ENCODE data around the gene TRAPPC13.
"Not testable (repeated sequence)": the region's sequence is repeated elsewhere in the genome, so short reads cannot be mapped to it uniquely, and the experiment has no call there.

The TRAPPC13 gene, protein sequence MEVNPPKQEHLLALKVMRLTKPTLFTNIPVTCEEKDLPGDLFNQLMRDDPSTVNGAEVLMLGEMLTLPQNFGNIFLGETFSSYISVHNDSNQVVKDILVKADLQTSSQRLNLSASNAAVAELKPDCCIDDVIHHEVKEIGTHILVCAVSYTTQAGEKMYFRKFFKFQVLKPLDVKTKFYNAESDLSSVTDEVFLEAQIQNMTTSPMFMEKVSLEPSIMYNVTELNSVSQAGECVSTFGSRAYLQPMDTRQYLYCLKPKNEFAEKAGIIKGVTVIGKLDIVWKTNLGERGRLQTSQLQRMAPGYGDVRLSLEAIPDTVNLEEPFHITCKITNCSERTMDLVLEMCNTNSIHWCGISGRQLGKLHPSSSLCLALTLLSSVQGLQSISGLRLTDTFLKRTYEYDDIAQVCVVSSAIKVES

DNA sequence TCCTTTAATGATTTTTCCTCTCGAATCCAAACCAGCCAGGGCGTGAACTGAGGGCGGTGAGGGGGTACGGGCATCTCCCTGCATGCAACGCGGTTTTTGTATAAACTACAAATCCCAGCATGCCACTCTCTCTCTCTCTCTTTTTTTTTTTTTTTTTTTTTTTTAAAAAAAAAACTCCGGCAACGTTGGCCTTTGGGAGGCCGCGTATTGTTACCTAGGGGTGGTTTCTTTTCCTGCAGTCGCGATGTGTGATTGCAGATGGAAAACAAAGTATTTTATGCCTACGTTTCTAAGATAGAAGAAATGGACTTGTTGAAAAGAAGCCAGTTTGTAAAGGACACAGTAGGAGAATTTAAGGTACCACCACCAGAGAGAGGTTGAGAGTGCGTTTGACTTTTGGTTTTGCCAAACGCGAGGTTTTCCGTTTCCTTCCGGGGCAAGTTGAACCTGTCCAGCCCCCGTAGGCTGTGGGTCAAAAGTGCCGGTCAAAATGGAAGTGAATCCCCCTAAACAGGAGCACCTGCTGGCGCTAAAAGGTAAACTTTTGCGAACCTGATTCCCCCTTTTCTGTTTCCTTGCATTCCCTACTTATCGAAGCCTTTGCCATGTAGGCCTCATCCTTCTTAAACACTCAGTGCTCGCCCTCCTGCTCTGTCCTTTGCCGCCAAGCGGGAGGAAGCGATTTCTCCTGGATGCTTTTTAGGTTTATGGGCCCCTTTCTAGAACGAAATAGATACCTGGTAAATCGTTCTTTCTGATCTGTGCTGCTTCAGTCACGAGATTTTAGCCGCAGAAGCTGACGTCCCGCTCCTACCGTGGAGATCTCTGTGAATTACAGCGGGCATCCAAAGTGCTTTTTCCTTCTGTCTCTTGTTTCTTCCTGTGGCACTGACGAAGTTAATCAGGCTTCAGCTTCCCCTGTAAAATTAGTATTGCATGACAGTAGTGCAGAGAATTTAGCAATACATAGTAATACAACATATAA, at the start of gene TRAPPC13, which contains the start of gene SHLD3:
TRAPPC13 (plus strand) TSS at position 457 of the 985 bp plus-strand sequence; CDS start at position 491, 34 bp downstream.
SHLD3 (plus strand) TSS at position 457 of the 985 bp plus-strand sequence. CDS start 4,561 bp downstream, outside the sequence.
- peak; percentile 76 for FAIRE-seq

DNA sequence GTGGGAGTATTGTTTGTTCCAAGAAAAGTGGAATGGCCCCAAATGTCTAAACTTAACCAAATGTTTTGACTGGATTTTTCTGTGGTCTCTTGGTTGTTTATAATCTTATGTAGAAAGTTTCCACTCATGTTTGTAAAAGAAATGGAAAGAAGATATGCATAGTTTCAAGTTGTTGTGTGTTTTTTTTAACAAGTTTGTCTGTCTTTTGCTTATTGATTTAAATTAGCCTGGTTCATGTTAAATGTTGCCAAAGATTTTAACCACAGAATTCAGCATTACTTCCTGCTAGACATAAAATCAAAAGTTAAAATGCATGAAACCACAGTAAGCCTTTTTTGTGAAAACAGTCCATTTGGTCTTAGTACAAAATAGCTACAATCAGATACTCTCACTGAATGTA, 47.7 kb upstream of the TRAPPC13 start:
- FAIRE-seq, result no peak

DNA sequence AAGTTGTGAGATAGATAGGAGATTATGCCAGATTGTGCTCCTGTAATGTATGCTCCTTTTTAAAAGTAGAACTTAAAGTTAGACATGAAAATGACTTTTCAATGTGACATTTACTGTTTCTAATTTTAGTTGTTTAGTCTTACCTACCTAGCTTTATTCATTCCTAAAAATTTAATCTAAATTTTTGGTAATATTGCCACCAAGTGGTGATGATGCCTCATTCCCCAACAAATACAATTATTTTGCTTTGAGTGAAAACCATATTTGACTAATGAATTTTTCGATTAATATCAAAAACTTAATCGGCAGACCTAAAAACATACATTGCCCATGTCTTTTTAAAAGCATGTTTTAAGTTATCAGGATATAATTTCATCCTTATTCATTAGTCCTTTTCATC, 36.1 kb upstream of the TRAPPC13 start:
- FAIRE-seq, result peak; percentile 92

DNA sequence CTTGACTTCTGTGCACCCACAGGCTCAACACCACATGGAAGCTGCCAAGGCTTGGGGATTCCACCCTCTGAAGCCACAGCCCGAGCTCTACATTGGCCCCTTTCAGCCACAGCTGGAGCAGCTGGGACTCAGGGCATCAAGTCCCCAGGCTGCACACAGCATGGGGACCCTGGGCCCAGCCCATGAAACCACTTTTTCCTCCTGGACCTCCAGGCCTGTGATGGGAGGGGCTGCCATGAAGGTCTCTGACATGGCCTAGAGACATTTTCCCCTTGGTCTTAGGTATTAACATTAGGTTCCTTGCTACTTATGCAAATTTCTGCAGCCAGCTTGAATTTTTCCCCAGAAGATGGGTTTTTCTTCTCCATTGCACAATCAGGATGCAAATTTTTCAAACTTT, 23.1 kb upstream of the TRAPPC13 start:
- FAIRE-seq, result not testable (repeated sequence)

DNA sequence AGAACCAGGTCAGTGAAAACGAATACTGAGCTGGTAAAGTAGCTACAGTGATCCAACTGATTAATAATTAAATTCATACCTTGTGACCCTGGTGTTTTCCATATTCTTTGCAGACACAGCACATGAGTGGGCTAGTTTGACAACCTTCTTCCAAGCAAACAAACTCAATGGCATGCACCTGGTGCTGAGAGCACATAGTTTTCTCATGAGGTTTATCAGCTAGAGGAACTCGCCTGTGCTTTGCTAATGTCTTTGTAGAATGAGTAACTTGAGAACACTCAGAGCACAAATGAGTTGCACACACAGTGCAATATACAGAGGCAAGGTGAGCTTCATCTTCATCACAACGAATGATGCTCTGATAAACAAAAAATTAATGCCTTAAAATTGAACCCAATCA, 13.3 kb upstream of the TRAPPC13 start:
- peak; percentile 71 for FAIRE-seq

DNA sequence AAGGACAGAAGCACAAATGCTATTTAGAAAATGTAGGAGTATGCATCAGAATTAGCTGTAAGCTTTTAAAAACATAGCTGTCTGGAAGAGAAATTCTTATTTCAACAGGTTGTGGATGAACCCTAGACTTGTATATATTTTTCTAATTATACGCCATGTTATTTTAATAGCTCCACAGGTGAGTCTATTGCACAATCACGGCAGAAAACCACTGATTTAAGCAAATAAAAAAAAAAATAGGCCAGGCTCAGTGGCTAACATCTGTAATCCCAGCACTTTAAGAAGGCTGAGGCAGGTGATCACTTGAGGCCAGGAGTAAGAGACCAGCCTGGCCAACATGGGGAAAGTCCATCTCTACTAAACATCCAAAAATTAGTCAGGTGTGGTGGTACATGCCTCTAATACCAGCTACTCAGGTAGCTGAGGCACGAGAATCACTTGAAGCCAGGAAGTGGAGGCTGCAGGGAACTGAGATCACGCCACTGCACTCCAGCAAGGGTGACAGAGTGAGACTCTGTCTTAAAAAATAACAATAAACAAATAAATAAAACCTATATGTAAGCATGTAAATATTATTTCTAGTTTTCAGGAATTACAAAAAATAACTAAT, 12.4 kb upstream of the TRAPPC13 start:
- FAIRE-seq, result no peak

DNA sequence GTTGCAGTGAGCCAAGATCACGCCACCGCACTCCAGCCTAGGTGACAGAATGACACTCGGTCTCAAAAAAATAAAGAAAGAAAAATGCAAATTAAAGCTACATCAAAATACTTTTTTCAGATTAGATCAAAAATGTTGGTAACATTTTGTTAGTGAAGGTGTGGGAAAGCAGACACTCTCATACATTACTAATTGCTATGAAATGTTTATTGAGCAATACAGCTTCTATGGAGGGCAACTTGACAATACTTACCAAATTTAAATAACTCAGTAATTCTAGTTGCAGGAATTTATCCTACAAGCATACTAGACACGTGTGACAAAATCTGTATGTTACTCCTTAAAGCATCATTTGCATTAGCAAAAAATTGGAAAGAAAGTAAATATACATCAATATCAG, 4.8 kb upstream of the TRAPPC13 start:
- no peak for FAIRE-seq

DNA sequence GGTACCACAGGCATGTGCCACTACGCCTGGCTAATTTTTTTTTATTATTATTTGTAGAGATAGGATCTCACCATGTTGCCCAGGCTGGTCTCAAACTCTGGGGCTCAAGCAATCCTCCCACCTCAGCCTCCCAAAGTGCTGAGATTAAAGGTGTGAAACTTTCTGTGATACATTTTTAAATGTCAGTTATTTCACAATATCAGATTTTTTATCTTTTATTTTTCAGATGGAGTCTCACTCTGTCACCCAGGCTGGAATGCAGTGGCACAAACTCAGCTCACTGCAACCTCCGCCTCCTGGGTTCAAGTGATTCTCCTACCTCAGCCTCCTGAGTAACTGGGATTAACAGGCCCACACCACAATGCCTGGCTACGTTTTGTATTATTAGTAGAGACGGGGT, 2.9 kb upstream of the TRAPPC13 start:
- not testable (repeated sequence) for FAIRE-seq

DNA sequence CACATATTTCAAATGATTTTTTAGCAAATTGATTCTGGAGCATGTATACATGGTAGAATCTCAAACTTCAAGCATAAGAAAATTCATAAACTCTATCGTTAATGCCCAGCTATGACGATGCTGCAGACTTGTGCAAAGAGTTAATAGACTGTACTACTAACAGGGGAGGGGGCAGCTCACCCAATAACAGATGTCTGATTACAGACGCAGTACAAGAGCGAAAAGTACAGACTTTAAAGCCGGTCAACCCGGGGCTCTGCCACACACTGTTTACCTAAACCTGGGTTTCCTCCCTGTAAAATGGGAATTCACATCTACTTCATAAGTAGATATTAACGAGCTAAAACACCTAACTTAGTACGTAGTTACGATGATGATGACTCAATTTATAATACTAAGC, 1.3 kb upstream of the TRAPPC13 start:
- no peak for FAIRE-seq

DNA sequence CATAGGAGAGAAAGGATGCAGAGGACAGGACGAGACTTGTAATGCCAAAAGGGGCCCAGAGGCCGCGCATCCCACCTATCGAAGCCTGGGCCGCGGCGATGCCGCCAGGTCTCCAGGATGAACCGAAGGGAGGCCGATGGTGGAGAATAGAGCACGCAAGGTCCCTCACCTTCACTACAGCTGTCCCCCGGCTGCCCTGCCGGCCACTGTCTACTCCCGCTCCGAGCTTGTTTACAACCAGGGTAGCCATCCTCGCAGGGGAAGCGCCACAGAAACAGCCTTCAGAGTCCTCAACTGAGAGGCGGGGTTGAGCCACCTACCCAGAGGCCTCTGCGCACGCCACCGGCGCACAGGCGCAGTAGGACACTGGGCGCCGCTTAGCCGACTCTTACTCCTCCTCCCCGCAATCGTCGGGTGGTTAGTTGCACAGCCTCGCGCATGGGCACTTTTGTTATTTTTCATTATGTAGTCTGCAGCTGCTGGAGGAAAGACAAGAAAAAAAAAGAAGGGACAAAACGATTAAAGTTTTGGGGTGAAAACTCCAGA, 729 bp upstream of the TRAPPC13 start, which contains the start of gene TRIM23:
TRIM23 (minus strand) TSS at position 309 of the 546 bp plus-strand sequence; CDS start at position 250, 59 bp downstream.
- FAIRE-seq, result no peak

DNA sequence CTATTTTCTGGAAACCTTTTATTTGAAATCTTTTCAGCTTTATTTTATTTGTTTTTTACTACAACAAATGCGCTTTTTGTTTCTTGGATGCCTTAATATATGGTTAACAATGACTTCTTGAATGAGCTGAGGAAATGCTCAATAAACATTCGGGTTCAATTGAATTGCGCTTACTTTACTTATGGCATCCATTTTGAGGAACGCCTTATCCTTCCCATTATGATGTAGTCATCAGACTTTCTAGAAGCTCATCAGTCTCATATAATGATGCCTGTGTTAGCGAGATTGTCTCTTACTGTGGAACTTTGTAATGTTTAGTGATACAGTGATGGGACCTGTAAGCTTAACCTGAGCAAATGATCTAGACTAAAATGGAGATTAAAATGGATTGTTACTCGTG, 916 bp downstream of the TRAPPC13 start:
- no peak for FAIRE-seq

DNA sequence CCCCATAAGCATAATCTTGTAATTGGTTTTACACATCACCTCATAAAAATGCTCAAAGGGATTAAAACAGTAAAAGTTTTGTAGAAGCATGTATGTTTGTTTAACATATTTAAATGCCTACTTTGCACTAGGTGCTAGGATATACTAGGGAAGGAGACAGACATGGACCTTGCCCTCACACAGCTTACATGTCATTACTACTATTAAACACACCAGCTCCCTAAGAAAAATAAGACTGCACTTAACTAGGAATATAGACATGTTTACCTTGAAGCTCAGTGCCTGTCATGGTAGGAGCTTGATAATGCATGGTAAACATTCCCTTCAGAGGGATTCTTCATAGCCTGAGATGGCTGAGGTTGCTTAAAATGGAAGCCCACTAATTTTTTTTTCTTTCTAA, 6.2 kb downstream of the TRAPPC13 start:
- no peak for FAIRE-seq

DNA sequence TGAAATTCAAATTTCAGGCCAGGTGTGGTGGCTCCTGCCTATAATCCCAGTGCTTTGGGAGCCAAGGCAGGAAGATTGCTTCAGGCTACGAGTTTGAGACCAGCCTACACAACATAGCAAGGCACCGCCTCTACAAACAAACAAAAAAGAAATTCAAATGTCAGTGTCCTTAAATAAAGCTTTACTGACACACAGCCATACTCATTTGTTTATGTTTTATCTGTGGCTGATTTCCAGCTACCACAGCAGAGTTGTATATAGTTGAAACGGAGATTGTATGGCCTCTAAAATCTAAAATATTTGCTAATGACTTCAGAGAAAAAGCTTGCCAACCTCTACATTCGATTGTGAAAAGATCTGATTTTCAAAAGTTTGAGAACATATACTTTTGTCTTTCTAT, 15.4 kb downstream of the TRAPPC13 start:
- FAIRE-seq, result no peak

DNA sequence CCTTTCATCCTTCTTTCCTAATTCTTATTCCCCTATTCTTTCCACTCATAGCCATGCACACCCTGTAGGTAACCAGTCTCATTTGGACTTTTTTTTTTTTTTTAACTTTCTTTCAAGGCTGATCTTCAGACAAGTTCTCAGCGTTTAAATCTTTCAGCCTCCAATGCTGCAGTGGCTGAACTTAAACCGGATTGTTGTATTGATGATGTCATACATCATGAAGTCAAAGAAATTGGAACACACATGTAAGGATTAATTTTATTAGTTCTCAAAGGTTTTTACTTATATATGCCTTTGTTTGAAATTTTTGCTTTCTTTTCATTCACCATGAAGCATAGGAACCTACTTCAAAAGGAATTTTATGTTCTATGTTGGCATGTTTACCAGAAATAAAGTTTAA, 22.1 kb downstream of the TRAPPC13 start:
- no peak for FAIRE-seq

DNA sequence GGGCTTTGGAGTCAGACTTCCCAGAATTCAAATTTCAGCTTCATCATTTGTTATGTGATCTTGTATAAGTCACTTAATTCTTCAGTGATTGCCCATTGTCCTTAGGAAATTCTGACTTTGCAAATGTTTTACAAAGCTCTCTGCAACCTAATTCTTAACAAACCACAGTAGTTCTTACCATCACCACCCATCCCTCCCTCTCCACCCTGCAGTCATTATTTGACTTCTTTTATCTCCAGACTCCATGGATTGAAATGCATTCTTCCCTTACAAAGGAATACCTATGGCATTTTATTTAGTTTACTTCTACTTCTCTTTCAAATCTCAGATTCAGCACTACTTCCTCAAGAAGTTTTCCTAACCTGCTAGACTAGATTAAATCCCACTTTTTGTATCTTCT, 23.1 kb downstream of the TRAPPC13 start:
- FAIRE-seq, result no peak

DNA sequence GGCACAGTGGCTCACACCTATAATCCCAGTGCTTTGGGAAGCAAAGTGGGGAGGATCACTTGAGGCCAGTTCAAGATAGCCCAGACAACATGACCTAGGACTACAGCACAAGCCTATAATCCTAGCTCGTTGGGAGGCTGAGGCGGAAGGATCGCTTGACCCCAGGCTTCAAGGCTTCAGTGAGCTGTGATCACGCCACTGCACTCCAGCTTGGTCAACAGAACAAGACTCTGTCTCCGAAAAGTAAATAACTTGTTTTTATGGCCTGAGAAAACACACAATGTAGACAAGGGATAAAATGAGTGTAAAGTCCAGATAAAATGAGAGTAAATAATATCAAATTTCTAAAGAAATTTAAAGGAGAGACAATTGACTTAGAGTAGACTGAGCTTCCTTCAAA, 26.3 kb downstream of the TRAPPC13 start:
- no peak for FAIRE-seq

DNA sequence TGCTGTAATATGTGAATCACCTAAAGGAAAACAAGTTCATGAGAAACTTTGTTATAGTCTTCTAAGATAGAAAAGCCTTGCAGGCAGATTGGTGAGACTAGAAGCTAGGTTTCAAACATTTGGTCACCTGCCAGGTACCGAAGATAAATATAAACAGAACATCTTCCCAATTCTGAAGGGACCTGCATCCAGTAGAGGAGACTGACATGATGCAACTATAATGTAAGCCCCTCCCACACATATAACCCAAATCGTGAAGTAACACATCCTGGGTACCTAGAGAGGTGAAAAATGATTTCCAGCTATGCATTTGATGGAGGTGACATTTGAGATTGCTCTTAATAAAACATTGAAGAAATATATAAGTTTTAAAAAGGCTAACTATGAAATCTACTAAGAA, 29.9 kb downstream of the TRAPPC13 start:
- no peak for FAIRE-seq

DNA sequence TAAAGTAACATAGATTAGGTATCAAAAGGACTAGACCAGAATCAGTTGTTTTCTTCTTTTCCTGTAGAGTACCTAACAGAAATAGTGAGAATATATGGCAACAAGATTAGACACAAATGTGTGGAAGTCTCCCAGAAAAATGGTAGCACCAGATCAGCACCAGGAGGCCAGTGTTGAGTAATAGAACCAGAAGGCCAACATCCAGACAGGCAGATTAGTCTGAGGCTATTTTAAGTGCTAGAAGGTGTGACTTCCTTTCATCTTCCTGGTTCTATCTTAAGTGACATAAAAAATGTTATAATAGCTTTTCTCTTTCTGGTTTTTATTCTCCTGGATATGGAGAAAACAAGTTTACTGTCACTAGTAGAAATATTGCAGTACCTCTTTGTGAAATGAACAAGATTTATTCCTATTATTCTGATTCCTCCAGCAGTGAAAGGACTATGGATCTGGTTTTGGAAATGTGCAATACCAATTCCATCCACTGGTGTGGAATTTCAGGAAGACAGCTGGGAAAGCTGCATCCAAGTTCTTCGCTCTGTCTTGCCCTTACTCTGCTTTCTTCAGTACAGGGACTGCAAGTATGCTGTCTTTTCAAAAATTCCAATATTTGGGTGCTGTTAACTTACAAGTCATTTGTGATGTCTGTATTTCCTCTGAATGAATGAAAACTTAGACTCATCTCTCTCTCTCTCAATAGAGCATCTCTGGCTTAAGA, 39.1 kb downstream of the TRAPPC13 start:
- FAIRE-seq, result no peak

DNA sequence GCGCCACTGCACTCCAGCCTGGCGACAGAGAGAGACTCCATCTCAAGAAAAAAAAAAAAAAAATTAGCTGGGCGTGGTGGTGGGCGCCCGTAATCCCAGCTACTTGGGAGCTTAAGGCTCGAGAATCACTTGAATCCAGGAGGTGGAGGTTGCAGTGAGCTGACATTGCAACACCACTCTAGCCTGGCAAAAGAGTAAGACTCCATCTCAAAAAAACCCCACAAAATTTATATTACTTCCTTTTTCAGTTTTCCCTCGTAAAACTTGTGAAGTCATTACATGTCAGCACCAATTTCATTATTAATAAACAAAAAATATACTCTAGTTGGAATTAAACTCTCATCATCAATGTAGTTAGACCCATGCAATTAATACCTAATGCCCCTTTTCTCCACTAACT, 43.9 kb downstream of the TRAPPC13 start:
- no peak for FAIRE-seq

DNA sequence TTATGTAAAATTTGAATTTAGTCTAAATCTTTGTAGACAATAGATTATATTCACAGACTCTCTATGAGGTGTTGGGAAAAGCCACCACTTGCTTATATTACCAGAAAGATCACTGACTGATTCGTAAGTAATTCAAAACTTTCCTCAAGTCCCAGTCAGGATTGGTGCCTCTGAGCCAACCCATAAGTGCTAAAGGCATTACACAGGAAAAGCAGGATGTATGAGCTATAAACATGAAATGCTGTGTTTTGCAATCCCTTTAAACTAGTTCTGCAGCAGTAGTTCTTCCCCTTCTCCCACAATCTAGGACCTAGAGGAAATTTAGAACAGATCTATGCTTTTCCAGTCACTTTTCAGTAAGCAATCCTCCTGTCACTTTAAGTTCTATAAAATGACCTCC, 48.0 kb downstream of the TRAPPC13 start:
- FAIRE-seq, result no peak

DNA sequence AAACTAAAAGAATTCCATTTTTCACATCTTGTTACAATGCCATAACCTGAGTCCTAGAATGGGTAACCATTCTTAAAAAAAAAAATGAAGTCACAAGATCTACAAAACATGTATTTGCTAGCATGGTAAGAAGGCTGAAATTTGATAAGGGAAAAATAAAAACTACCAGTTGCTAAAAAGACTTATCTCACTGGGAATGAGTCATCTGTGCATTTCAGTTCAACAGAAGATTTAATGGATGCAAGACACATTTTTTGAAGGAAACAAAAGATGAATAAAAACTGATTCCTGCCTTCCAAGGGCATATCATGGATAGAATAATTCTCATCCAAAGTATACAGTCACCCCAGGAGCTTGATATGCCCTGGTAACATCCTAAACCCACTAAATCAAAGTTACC, 49.9 kb downstream of the TRAPPC13 start:
- no peak for FAIRE-seq

DNA sequence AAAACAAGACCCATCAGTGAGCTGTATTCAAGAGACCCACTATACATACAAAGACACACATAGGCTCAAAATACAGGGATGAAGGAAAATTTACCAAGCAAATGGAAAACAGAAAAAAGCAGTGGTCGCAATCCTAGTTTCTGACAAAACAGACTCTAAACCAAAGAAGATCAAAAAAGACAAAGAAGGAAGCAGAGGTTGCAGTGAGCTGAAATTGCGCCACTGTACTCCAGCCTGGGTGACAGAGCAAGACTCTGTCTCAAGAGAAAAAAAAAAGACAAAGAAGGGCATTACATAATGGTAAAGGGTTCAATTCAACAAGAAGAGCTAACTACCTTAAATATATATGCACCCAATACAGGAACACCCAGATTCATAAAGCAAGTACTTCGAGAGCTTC, 51.2 kb downstream of the TRAPPC13 start:
- not testable (repeated sequence) for FAIRE-seq

All from islet of Langerhans (tissue), 1 donor.